ENCODE results near the gene RNPS1. TPM values are rescaled to one million over a fixed set of nuclear protein-coding genes. Genes with fewer than 3 reads are reported as not detected.
"Not testable (repeated sequence)": the region's sequence is repeated elsewhere in the genome, so short reads cannot be mapped to it uniquely, and the experiment has no call there.

RNPS1 gene
- polyA plus RNA-seq, 3 donors = 176 to 191 (median 186) TPM

DNA sequence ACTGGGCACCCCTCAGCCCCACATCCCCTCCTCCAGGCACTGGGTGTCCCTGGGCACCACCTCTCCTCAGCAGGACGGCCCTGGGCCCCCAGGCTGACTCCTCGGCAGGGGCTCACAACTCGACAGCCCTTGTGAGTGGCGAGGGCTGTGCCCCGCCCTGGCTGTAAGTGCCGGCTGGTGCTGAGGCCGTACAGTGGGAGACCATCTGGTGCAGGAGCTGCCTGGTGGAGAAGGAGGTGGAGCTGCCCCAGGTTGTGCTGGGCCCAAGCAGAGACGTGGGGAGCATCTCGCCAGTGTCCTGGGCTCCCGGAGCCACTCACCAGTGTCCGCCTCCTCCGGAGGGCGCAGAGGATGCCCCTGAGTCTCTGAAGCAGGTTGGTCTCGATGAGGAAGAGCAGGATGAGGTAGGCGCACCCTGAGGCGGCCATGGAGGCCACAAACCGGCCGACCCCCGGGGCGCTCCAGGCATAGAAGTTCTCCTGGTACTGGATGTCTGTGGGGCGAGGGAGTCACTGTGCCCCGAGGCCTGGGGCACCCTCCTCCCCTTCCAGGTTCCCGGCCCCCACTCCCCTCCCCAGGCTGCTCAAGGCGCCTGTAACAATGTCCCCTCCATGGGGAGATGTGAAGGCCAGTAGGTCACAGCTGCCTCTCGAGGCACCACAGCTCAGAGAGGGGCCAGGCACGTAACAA lies 15.1 kb upstream of the RNPS1 start:
- no peak for DNase-seq (ENCODE audit: low read depth in 3 of 3, low spot score in 2 of 3)

DNA sequence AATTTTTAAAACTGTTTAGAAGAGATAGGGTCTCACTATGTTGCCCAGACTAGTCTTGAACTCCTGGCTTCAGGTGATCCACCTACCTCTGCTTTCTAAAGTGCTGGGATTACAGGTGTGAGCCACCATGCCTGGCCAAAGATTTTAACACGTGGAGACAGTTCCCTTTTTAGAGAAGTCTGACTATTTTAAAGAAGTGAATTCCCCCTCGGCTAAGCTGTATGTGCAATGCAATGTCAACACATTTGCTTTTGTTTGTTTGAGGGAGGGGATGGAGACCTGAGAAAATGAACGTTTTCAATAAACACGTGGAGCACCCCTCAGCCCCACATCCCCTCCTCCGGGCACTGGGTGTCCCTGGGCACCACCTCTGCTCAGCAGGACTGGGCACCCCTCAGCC lies 14.3 kb upstream of the RNPS1 start:
- DNase-seq (ENCODE audit: low read depth in 3 of 3, low spot score in 2 of 3) = no peak

DNA sequence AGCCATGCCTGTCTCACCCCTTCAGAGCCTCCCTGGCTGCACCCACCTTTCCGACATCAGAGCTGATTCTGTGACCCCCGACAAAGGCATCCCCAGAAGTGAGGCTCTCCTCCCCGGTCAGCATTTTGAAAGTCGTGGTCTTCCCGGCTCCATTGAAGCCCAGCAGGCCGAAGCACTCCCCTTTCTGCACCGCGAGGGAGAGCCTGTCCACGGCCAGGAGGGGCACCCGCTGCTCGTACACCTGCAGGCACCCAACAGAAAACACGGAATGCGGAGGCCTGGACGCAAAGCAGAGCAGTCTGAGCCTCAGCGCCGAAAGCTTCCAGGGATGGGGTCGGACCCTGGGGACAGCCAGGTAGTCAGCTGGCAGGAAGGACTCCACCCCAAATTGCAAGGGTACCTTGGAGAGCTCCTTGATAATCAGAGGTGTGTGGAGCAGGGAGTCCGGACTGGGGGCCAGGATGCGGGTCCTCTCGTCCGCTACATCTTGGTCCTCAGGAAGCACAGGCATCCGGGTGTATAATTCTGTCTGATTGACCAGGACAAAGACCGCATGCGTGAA lies 13.1 kb upstream of the RNPS1 start:
- no peak for DNase-seq (ENCODE audit: low read depth in 3 of 3, low spot score in 2 of 3)

DNA sequence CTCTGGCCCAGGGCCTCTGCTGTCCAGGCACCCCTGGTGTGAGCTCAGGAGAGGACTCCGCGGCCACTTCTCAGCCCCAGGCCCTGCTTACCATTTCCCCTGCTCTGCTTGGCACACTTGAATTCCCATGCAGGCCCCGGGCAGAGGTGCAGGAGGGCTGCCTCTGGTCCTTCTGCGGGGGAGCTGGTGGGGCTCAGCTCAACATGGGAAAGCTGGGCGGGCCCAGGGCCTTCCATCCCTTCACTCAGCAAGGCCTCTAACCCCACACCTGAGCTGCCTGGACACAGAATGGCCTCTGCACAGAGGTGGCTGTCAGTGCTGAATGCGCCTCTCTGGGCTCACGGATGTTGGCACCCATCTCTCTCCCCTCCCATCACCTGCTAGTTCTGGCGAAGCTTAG lies 12.5 kb upstream of the RNPS1 start:
- no peak for DNase-seq (ENCODE audit: low read depth in 3 of 3, low spot score in 2 of 3)

DNA sequence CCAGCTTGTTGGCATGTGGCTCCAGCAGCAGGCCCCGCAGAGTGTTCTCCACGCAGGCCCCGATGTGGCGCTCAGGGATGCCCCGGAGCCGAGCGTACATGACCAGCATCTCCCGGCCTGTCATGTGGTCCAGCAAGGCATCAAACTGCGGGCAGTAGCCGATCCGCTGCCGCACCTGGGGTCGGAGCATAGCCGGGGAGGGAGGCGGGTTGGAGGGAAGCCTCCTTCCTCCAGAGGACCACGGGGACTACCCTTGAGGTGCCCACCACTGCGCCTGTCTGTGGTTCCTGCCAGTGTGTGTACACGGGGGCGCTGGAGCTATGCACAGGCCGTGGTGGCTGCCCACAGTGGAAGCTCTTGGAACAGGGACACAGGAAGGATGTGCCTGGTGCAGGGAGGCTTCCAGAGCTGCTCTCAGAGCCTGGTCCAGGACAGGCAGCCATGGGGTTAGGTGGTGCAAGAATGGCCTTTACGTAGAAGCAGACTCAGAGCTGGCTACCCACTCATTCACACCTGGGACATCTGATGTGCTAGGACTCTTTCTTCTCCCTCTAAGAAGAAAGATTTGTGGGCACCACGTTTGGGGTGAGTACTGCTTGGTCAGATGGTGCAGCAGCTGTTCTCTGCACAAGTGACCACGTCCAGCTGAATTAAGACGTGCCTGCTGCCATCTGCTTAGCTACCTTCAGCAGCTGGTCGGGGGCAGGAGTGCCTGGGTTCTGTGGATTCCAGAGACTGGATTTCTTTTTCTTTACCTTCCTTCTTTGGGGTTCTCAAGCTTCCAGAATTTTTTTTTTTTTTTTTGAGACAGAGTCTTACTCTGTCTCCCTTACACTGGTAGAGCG lies 11.3 kb upstream of the RNPS1 start:
- DNase-seq (ENCODE audit: low read depth in 3 of 3, low spot score in 2 of 3) = no peak

DNA sequence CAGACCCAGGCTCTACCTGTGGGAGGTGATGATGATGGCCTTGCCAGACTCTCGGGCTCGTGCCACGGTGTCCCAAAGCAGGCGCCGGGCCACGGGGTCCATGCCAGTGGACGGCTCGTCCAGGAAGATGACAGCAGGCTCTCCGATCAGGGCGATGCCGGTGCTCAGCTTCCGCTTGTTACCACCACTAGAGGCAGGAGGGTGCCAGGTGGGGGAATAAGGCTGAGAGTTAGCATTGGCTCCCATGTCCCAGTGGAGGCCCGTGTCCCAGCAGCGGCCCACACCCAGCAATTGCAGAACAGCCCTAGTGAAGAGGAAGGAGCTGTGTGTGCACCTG lies 10.3 kb upstream of the RNPS1 start:
- DNase-seq (ENCODE audit: low read depth in 3 of 3, low spot score in 2 of 3) = no peak

DNA sequence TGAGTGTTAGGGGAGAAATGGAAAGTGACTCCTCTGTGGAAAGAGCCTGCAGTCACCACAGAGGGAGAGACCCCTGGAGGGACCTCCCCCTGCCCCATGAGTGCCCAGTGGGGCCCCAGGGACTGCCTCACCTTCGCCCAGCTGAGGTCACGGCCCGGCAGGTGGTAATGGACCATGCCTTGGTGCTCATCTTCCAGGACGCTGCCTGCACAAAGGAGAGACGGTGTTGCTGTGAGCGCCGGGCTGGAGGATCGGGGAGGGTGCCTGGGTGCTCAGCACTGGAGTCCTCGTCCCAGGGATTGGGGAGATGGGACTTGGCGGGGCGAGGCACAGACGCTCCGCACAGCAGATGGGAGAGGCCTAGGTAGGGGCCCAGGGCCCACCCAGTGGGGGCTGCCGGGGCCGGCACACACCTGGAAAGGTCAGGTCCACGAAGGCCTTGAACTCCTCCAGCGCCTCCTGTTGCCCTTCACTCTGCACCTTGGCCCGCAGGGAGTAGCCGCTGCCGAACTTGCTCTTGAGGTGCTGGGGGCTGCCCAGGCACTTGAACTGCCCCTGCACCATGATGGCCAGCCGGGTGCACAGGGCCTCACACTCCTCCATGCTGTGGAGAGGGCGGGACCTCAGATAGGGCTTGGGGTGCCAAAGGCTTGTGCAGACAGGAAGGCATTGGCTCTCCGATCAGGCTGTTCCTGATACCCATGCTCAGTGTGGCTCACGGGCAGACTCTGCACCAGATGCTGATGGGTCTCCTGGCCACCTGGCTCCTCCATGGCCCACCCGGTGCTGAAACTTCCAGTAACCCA lies 9.7 kb upstream of the RNPS1 start:
- no peak for DNase-seq (ENCODE audit: low read depth in 3 of 3, low spot score in 2 of 3)

DNA sequence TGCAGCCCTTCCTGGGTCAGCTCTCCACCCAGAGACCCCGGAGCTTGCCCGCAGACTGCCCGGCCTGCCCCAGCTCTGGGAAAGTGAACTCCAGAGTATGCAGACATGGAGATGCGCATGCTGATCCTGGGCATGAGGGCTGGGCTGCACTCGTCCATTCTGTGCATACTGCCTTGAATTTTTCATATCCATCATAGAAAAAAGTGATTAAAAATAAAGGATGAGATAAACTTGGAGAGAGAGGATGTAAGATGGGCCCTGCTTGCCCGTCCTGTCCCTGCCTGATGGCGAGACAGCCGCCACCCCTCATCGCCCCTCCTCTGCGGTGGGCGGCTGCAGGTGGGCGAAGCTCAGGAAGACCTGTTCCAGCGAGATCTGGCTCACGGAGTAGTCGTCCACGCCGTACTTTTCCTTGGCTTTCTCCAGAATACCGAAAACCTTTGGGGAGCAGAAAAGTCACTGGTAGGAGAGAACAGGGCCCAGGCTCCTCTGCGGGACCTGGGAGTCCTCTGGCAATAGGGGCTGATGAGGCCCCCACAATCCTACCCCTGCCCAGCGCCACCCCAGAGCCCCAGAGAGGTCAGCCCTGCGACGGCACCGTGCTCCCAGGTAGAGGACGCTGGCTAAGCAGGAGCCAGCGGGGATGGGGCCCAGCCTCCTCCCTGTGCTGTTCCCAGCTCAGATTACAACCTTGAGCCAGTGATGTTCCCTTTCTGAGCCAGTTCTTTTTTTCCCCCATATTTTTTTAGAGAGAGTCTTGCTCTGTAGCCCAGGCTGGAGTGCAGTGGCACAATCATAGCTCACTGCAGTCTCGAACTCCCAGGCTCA lies 8.7 kb upstream of the RNPS1 start:
- DNase-seq (ENCODE audit: low read depth in 3 of 3, low spot score in 2 of 3) = no peak

DNA sequence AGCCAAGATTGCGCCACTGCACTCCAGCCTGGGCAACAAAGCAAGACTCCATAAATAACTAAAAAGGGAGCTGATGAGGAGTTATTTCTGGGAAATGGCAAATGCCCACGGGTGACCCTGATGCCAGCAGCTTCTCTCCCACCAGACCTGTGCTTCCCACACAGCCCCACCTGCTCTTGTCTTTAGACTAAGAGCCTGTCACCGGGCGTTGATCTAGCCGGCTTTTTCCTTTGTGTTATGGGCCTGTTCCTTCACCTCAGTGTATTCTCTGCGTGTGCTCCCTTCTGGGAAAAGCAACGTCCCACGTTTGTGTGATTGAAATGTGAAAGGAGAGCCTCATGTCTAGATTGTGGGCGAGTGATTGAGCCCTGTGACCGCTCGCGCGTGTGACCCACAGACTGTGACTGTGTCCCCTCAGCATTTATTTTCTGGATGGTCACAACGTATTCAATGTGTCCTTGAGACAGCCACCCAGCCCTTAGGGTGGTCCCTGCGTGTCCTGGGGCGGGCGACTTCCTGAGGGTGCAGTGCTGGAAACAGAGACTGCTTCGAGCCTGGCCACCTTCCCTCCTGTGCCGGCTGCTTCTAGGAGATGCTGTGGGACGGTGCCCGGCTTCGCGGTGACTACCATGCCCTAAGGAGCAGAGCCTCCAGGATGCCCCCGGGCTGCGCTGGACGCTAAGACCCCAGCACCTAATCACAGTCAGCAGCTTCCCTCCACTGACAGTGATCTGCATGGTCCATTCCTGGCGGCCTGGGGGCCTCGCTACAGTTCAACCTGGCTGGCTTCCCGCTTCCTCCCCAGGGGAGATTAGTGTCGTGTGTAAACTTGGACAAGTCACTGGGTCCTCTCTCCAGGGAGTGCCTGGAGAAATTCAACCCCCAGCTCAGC lies 7.8 kb upstream of the RNPS1 start:
- no peak for DNase-seq (ENCODE audit: low read depth in 3 of 3, low spot score in 2 of 3)

DNA sequence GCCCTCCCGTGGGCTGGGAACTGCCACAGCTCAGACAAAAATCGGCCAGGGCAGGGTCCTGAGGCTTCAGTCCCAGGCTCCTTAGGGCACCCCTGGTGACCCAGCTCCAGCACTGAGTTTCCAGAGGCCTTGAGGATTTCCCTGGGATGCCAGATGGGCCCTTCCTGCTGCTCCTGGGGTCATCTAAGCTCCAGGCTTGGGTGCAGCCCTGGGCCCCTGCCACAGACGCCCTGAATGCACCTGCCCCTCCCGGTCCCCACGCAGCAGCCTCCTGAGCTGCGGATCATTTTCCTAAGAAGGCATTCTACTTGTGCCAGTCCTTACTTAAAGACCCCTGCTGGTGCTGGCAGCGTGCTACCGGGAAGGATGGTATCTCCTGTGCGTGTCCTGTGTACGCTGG lies 6.0 kb upstream of the RNPS1 start:
- DNase-seq (ENCODE audit: low read depth in 3 of 3, low spot score in 2 of 3) = no peak

DNA sequence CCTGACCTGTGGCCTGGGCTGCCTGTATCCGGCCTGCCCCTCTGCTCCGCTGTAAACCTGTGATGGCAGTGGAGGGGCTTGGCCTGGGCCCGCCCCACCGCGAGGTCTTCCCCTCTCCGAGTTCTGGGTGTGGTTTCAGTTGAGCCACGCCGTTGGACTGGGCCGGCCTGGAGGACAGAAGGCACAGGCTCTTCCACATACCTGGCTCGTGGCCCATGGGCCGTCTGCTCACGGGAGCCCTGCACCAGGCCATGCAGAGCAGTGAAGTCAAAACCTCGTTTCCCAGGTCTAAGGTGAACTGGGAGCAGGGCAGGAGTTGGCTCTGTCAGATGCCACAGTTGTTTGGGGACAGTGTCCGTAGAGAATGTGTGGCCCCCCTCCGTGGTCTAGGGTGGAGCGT lies 5.6 kb upstream of the RNPS1 start:
- no peak for DNase-seq (ENCODE audit: low read depth in 3 of 3, low spot score in 2 of 3)

DNA sequence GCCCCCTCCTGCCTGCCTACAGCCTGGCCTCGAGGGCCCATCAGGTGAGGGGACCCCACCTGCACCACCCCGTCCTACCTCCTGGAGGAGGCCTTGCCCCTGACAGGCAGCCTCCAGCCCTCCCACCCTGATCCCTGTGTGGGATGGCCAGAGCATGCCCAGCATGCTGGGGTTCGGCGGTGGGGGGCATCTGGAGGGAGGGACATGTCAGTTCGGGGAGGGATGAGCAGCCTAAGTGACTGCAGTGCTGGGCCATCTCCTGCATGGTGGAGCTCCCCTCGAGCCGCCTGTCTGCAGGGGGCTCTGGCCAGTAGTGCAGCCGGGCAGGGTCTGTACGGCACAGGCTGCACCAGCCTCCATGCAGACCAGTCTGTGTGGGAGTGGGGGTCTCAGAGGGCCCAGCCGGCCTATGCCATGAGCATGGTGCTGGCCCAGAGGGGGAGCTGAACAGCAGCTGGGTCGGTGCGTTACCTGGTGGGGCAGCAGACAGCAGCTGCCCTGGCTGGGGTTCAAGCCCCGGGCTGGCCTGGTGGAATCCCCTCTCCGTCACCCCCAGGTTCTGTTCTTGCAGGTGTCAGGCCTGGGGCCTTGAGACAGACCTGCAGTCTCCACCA lies 4.0 kb upstream of the RNPS1 start:
- no peak for DNase-seq (ENCODE audit: low read depth in 3 of 3, low spot score in 2 of 3)

DNA sequence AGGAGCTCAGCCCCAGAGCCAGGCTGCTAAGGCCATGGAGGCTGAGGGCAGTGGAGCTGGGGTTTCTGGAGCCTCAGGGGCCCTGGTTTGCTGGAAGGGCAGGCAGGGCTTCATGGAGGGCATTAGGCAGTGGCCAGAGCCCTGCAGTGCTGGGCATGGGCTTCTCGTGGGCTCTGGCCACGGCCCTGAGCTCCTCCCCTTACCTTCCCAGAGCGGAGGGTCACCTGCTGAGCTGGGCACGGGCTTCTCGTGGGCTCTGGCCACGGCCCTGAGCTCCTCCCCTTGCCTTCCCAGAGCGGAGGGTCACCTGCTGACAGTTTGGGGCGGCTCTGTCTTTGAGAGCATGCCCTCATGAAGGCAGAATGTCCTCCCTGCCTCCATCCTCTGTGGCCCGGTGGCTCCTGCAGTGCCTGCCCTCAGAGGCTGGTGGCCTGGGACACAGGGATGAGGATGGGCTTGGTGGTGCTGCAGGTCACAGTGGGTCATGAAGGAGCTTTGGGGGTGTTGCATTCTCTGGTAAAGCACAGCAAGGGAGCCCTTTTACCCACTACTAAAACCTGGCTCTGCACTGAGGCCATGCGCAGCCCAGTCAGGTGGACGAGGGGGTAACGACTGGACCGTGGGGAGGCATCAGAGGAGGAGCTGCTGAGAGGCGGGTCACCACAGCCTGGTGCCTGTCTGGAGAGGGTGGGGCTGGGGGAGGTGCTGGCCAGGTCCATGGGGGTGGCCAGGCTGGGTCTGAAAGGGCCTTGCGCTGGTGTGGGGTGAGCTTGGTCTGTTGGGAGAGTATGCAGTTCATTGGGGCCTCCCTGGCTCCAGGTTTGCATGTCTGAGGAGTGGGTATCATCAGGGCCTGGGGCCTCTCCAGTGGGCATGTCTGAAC lies 2.9 kb upstream of the RNPS1 start:
- no peak for DNase-seq (ENCODE audit: low read depth in 3 of 3, low spot score in 2 of 3)

DNA sequence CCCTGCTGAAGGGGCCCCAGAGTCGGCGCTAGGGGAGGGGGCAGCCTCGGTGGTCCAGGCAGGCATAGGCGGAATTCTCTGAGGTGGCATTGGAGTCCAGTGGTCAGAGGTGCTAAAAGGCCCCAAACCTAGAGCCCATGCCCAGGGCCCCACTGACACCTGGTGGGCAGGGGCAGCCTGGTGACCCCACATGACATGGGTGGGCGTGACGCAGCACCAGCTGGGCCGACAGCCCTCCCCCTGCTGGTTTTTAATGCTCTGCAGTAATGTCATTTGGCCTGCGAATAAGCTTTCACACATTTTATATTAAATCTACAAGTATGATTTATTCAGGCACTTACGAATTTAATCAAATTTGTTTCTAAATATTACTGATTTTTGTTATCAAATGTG lies 2.1 kb upstream of the RNPS1 start:
- no peak for DNase-seq (ENCODE audit: low read depth in 3 of 3, low spot score in 2 of 3)

DNA sequence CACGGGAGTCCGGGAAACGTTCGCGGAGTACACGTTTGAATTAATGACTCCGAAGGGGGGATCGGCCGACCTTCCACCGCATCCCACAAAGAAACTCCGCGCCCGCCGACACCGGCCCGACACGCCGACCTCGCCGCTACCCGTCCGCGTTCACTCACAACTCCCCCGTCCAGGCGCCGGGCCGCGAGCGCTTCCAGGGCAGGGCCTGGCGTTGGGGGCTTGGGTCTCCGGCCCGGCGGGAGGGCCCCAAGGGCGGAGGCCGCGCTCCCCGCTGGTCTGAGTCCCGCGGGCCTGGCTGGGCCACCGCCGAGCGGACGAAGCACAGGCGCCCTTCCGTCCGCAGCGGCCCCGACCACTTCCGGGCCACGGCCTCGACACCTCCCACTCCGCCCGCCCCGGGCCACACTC lies 417 bp downstream of the RNPS1 start:
- DNase-seq (ENCODE audit: low read depth in 3 of 3, low spot score in 2 of 3) = not testable (repeated sequence)

DNA sequence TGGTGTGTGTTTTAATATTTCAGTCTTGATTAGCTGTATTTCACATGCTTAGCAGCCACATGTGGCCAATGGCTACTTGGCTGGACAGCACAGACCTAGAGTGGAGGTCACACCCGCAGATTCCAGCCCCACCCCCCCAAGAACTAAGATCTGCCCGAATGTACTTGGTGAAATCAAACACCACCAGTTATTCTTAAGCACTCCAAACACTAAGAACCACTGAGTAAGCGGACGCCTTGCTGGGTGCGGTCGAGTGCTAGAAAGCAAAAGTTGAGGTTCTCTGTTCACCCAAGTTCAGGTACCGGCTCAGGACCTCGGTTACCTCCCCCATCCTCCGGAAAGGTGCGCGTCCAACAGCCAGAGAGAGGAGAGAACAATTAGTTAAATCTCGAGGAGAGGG lies 1.0 kb downstream of the RNPS1 start:
- DNase-seq (ENCODE audit: low read depth in 3 of 3, low spot score in 2 of 3) = not testable (repeated sequence)

DNA sequence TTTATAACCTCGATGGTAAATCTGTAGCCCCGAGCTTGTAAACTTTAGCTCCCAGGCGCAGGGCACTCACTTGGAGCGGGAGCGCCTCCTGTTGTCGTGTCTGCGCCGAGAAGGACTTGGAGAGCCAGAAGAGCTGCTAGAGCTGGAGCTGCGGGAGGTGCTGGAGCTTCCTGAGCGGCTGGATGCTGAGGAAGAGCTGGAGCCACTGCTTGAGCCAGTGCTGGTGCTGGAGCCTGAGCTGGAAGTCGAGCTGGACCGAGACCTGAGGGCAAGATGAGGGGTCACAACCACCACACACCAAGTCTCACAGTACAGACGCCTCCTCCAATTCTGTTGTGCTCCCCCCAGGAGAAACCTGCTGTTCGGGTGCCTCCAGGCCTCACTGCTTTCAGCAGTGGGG lies 4.9 kb downstream of the RNPS1 start:
- DNase-seq (ENCODE audit: low read depth in 3 of 3, low spot score in 2 of 3) = not testable (repeated sequence)

DNA sequence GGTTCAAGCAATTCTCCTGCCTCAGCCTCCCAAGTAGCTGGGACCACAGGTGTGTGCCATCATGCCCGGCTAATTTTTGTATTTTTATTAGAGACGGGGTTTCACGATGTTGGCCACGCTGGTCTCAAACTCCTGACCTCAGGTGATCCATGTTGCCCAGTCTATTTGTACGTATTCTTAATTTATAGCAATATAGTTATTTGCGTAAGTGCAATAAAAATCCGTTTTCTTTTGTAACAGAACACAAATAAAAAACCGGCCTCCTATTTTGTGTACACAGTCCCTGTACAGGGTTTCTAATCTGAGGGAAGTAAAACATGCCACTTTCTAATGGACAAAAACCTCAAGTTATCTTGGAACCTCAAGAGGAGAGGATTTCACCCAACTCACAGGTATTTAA lies 7.7 kb downstream of the RNPS1 start:
- DNase-seq (ENCODE audit: low read depth in 3 of 3, low spot score in 2 of 3) = no peak
